Stimulated activated CD8-positive, alpha-beta memory T cell treated with anti-CD3 and anti-CD28 coated beads, Interleukin-7, amount 100 ng/mL, for 1 hour (primary cell): ENCODE results near the gene KMT2A.
"Not testable (repeated sequence)": the region's sequence is repeated elsewhere in the genome, so short reads cannot be mapped to it uniquely, and the experiment has no call there.

Source experiments
- DNase-seq, 2 donors: peaks; one replicate each; pipeline ENCODE4 v3.0.0-alpha.2; 2020; ENCODE audit warnings: low read depth in 2 of 2

KMT2A gene

DNA sequence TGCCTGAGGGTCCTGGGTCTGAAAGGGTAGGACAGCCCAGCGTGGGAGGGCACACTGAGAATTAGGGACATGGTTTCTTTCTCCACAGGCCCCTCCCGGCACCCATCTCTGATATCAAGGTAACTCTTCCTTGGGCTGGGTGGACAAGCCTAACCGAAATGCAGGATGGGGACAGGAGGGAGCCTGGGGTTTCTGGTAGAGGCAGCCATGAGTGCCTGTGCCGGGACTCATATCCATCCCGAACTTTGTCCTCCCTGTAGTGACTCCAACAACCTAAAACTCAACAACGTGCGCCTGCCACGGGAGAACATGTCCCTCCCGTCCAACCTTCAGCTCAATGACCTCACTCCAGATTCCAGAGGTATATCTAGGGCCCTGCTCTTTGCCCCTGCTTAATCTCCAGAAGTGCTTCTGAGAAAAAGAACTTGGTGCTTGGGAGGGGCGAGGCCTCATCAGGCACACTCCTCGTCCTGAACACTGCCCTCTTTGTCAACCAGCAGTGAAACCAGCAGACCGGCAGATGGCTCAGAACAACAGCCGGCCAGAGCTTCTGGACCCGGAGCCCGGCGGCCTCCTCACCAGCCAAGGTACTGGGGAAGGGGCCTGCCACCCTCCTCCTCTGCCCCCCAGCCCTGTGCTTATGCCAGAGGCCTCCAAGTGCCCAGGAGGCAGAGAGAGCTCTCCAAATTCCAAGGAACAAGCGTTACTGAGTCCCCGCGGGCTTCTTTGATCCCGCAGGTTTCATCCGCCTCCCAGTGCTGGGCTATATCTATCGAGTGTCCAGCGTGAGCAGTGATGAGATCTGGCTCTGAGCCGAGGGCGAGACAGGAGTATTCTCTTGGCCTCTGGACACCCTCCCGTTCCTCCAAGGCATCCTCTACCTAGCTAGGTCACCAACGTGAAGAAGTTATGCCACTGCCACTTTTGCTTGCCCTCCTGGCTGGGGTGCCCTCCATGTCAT lies 97.8 kb downstream of the KMT2A start:
- no peak for DNase-seq

DNA sequence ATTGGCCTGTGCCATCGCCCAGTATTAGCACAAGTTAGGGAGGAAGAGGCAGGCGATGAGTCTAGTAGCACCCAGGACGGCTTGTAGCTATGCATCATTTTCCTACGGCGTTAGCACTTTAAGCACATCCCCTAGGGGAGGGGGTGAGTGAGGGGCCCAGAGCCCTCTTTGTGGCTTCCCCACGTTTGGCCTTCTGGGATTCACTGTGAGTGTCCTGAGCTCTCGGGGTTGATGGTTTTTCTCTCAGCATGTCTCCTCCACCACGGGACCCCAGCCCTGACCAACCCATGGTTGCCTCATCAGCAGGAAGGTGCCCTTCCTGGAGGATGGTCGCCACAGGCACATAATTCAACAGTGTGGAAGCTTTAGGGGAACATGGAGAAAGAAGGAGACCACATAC lies 99.0 kb downstream of the KMT2A start:
- no peak for DNase-seq

DNA sequence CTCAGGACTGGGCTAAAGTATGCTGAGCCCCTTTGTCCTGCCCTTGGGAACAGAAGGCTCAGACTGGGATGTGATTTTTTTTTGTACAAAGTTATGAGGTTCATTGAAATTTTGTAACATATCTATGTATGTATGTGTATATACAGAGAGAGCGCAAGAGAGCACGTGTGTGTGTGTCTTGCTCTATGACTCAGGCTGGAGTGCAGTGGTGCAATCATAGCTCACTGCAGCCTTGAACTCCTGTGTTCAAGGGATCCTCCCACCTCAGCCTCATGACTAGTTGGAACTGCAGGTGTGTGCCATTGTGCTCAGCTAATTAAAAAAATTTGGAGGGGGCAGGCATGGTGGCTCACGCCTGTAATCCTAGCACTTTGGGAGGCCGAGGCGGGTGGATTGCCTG lies 100.4 kb downstream of the KMT2A start:
- no peak for DNase-seq

DNA sequence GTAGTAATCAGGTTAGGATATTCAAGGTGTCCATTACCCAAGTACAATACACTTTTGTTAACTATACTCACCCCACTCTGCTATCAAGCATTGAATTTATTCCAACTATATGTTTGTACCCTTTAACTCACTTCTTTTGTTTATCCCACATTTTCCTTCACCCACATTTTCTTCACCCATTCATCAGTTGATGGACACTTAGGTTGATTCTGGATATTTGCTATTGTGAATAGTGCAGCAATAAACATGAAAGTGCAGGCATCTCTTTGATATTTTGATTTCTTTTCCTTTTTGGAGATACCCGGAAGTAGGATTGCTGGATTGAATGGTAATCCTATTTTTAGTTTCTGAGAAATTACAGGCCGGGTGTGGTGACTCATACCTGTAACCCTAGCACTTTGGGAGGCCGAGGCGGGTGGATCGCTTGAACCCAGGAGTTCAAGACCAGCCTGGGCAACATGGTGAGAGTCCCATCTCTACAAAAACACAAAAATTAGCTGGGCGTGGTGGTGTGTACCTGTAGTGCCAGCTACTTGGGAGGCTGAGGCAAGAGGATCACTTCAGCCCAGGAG lies 101.2 kb downstream of the KMT2A start:
- no peak for DNase-seq

DNA sequence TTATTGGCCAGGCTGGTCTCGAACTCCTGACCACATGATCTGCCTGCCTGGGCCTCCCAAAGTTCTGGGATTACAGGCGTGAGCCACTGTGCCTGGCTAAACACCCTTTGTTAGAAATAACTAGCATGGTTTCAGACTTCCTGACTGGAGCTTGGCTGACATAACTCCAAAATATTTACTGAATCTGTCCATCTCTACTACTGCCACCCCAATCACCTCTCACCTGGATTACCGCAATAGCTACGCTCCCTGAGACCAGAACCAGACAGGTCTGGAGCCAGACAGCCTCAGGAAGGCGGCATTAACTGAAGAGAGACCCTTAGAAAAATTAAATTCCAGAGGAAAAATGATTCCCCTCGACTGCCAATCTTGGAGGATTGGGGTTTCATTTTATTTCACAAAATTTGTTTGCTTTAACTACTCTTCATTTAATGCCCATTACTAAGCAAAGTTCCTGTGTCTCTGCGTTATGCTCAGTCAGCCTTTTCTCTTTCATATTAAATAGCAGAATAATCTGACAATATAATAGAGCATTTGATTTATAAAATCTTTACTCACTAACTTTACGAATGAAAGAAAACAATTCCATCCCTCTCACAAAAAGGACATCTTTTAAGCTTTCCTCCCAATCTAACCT lies 107.8 kb downstream of the KMT2A start:
- DNase-seq = no peak

DNA sequence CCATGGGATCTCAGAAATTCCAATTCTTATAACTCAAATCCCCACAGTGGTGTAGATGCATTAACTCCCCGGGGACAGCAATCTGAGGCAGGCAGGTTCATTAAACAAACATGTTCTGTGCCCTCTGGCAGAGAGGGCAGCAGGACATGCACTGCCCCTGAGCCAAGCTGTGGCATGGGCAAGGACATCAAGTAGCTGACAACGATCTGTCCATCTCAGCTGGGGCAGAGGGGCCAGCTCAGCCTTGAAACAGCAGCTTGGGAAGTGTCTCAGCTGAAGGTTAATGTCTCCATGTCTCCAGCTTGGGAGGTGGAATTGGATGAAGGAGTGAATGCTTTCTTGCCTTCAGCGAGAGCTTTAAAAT lies 108.3 kb downstream of the KMT2A start:
- no peak for DNase-seq

DNA sequence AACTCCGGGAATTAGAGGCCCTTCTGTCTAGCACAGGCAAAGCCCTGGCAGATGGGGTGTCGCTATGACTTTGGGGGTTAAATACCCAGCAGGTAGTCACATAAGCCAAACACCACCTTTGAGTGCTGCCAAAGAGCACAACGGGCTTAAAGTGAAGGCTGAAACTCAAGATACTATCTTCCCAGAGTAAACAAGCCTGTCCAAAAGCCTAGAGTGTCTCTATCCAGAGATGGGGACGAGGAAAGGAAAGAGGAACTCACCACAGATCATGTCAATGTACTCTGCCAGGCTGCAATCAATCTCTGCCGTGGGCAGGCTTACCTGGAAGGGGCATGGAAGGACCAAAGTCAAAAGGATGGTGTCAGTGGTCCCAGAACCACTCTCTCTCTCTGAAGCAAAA lies 109.2 kb downstream of the KMT2A start:
- no peak for DNase-seq

DNA sequence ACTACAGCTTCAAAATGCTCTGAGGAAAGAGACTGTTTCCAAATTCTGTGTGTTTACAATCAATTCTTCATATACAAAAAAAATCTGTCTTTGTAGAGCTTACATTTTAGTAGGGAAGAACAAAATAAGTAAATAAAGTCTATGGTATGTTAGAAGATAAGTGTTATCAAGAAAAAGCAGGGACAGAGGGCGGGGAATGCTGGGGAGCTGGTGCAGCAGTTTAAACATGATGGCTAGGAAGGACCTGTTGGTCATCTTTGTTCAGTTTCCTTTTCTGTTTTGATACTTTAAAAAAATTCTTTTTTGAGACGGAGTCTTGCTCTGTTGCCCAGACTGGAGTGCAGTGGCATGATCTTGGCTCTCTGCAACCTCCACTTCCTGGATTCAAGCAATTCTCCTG lies 110.8 kb downstream of the KMT2A start:
- DNase-seq = no peak

DNA sequence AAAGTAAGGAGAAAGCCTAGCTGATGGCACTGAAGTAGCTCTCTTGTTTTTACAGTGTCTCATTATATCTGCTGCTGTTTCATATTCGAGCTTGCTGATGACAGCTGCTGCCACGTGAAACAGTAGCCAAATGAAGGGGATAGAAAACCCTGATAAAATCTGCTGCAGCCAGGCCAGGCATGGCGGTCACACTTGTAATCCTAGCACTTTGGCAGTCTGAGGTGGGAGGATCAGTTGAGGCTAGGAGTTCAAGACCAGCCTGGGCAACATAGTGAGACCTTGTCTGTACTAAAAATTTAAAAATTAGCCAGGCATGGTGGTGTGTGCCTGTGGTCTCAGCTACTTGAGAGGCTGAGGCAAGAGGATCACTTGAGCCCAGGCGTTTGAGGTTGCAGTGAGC lies 116.0 kb downstream of the KMT2A start:
- no peak for DNase-seq

DNA sequence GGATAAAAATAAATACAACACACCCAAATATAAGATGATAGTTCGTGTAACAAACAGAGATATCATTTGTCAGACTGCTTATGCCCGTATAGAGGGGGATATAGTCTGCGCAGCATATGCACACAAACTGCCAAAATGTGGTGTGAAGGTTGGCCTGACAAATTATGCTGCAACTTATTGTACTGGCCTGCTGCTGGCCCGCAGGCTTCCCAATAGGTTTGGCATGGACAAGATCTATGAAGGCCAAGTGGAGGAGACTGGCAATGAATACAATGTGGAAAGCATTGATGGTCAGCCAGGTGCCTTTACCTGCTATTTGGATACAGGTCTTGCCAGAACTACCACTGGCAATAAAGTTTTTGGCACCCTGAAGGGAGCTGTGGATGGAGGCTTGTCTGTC lies 124.5 kb downstream of the KMT2A start:
- no peak for DNase-seq

DNA sequence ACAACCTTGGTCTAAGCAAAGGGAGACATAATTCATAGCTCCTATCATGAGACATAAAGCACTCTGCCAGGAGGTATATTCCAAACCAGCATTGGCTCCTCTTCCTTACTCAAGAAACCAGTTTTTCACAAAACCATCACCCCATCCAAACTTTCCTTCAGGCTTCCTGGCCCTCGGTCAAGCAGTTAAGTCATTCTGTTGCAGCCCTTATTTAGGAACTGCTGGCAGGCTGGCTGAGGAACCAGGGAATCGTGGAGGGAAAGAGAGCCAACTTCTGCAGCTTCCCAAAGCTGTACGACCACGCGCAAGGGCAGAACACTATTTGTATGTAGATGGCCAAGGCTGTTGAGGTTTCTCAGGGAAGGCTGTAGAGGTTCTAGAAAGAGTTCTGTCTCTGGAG lies 128.8 kb downstream of the KMT2A start:
- DNase-seq = no peak

DNA sequence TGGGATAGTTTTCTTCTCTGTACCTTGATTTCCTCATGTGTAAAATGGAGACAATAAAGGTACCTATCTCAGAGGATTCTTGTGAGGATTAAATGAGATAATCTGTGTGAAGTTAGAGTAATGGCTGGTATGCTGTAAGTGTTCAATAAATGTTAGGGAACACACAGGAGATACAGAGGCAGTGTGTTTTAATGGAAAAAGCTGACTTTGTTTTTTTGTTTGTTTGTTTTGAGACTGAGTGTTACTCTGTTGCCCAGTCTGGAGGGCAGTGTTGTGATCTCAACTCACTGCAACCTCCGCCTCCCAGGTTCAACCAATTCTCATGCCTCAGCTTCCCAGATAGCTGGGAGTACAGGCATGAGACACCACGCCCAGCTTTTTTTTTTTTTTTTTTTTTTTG lies 133.4 kb downstream of the KMT2A start:
- DNase-seq = no peak

DNA sequence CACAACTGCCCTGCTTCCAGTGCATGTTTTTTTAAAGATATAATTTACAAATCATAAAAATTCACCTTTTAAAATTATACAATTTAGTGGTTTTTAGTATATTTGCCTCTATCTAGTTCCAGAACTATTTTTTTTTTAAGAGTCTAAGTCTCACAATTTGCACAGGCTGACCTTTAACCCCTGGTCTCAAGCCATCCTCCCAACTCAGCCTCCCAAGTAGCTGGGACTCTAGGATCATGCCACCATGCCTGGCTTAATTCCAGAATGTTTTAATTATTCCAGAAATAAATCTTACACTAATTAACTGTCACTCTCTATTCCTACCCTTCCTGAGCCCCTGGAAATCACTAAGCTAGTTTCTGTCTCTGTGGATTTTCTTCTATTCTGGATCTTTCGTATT lies 134.5 kb downstream of the KMT2A start:
- DNase-seq = no peak

DNA sequence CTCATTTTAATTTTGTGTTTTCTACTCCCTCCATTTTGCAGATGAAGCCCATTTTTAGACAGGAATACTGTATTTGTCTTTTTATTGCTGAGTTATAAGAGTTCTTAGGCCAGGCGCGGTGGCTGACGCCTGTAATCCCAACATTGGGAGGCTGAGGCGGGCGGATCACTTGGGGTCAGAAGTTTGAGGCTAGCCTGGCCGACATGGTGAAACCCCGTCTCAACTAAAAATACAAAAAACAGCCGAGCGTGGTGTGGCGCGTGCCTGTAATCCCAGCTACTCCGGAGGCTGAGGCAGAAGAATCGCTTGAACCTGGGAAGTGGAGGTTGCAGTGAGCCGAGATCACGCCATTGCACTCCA lies 135.4 kb downstream of the KMT2A start:
- DNase-seq = not testable (repeated sequence)

DNA sequence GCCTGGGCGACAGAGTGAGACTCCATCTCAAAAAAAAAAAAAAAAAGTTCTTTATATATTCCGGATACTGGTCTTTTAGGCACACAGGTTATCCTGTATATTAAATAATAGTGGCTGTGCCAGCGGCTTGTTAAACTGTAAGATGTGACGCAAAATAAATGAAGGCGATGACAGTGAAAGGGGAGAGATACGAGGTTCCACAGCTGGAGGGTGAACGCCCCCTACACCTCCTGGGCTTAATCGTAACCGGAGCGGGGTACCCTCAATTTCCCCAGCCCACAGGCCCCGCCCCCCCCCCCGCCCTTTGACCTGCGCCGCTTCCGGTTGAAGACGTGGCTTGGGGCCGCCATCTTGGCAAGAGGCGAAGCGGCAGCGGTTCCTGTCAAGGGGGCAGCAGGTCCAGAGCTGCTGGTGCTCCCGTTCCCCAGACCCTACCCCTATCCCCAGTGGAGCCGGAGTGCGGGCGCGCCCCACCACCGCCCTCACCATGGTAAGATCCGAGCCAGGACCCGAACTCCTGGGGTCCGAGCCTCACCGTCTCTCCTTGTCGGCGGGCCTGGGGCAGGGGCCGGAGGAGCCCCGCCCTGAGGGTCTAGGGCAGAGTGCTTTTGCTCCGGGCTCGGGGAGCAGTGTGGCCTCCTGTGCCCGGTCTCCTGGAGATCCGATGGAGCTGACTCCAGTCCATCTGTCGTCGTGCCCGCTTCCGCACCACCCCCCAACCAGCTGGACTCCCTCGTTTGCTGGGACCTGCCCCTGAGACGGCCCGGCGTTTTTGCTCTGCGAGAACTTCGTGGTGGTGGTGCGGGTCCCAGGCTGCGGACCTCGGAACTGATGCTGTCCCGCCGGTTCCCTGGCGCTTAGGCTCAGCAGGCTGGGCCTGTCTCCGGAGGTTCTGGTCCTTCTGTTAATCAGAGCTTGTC lies 136.0 kb downstream of the KMT2A start, which contains the start of gene ARCN1:
ARCN1 (plus strand) TSS at position 349 of the 920 bp plus-strand sequence; CDS start at position 488, 139 bp downstream.
- peak; percentile 59 to 62 for DNase-seq

DNA sequence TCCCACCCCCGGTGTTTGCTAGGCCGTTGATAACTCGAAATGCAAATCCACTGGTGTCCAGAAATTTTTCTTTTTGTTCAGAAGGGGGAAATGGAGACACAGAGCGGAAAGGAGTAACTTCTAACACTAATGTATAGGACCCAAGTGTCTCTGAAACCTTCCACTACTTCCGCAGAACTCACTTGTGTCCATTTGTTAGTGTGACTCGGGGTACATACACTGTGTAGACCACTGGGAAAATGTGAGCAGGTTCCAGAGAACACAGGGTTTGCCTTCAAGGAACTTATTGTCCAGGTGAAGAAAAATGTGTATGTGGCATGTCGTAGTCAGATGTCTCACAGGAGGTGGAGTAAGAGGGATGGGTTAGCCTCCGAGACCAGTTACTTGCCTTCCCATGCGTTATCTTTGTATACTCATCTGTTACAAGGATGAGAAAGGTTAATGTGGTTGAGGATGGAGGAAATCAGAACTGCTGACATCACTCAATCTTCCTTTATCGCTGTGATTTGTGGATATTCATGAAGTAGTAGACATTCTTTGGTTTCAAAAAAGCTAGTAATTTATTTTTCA lies 136.8 kb downstream of the KMT2A start:
- DNase-seq = no peak

DNA sequence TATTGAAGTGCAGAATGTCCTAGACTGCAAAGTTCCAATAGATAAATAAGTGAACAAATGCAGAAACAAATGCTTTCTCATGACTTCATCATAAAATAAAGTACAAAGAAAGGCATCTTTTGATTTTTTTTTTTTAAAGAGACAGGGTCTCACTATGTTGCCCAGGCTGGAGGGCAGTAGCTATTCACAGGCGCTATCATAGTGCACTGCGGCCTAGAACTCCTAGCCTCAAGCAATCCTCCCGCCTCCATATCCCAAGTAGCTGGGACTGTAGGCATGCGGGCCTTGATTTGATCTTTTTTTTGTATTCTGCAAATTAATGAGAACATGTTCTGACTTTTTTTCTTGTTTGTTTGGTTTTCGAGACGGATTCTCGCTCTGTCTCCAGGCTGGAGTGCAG lies 138.3 kb downstream of the KMT2A start:
- no peak for DNase-seq
